SU-DHL-6 (cell line): ENCODE data around the gene RHOG.
A peak's percentile ranks its signal among the peaks of the same experiment; 100 is the strongest.

ENCODE experiments used
- H2AFZ ChIP-seq: fragments of 200-600 bp; sonication (generic); 2 replicates; pipeline ENCODE4 v1.6.1; 2014; ENCODE audit warnings: low read depth, mild to moderate bottlenecking, moderate library complexity, mixed read lengths, antibody characterized with exemption, low read length; ENCODE audit not compliant: severe bottlenecking
- H3F3A ChIP-seq: fragments of 200-600 bp; shearing (Covaris generic); 2 replicates; pipeline ENCODE4 v1.6.0; 2016; ENCODE audit warnings: antibody characterized with exemption, mild to moderate bottlenecking; ENCODE audit not compliant: insufficient read depth
- H3K27ac ChIP-seq: fragments of 200-600 bp; sonication (generic); 2 replicates; pipeline ENCODE4 v1.5.1; 2016; ENCODE audit warnings: low read depth, mild to moderate bottlenecking, low read length, moderate library complexity, mixed read lengths
- H3K27me3 ChIP-seq: fragments of 200-600 bp; sonication (generic), shearing (Covaris generic); 2 replicates; pipeline ENCODE4 v1.6.0; 2014; ENCODE audit warnings: mild to moderate bottlenecking, low read length
- H3K36me3 ChIP-seq: fragments of 200-600 bp; sonication (generic); 2 replicates; pipeline ENCODE4 v1.6.1; 2014; ENCODE audit warnings: mild to moderate bottlenecking, low read length, mixed read lengths
- H3K4me2 ChIP-seq: fragments of 300-600, 200-600 bp; shearing (Covaris generic), sonication (generic); 2 replicates; pipeline ENCODE4 v1.6.0; 2014; ENCODE audit warnings: low read length, low read depth, mild to moderate bottlenecking; ENCODE audit not compliant: poor library complexity, severe bottlenecking
- H3K4me3 ChIP-seq: fragments of 200-600 bp; sonication (generic); 2 replicates; pipeline ENCODE4 v1.5.1; 2014; ENCODE audit warnings: antibody characterized with exemption, low read length, mild to moderate bottlenecking, mixed read lengths; ENCODE audit not compliant: insufficient read depth, poor library complexity, severe bottlenecking
- H3K79me2 ChIP-seq: fragments of 200-600 bp; sonication (generic); 2 replicates; pipeline ENCODE4 v1.6.1; 2014; ENCODE audit warnings: mild to moderate bottlenecking, low read length, moderate library complexity; ENCODE audit not compliant: insufficient read depth
- H3K9ac ChIP-seq: fragments of 200-600 bp; sonication (generic); 2 replicates; pipeline ENCODE4 v1.7.0; 2014; ENCODE audit warnings: mild to moderate bottlenecking, low read length
- H3K9me2 ChIP-seq: fragments of 200-600 bp; sonication (generic); replicated peaks from 2 replicates; pipeline ENCODE4 v1.6.1; 2014; ENCODE audit warnings: low read length; ENCODE audit not compliant: insufficient read depth
- H3K9me3 ChIP-seq: fragments of 200-600 bp; sonication (generic); 2 replicates; pipeline ENCODE4 v1.6.1; 2014; ENCODE audit warnings: low read length, mixed read lengths; ENCODE audit not compliant: insufficient read depth
- H4K20me1 ChIP-seq: fragments of 200-600 bp; sonication (generic); 2 replicates; pipeline ENCODE4 v1.6.1; 2014; ENCODE audit warnings: low read depth, mild to moderate bottlenecking, antibody characterized with exemption, low read length, moderate library complexity, mixed read lengths
- EZH2phosphoT487 ChIP-seq: fragments of 200-600 bp; sonication (generic), shearing (Covaris generic); conservative IDR thresholded peaks from 2 replicates; pipeline ENCODE4 v1.6.1; 2018; ENCODE audit warnings: mild to moderate bottlenecking, antibody characterized with exemption, low read length, moderate library complexity, mixed read lengths
- TF ChIP-seq, protein P1 (sequence below): fragments of 200-600 bp; sonication (generic); IDR thresholded peaks from one replicate; pipeline ENCODE4 v1.5.1; 2017; ENCODE audit warnings: antibody characterized with exemption, mild to moderate bottlenecking, low read length, moderate library complexity; ENCODE audit not compliant: insufficient read depth, poor library complexity, severe bottlenecking

Gene RHOG

GRCh38 chr11:3802011-3802790 lies 38.6 kb downstream of the RHOG start:
- H3K4me3 ChIP-seq, result no peak overlapping the region
- no peaks in the 10 kb centered on the region for H4K20me1 ChIP-seq
- no peak overlapping the region for H3K4me2 ChIP-seq
- H3K27ac ChIP-seq, result no peak overlapping the region
- no peak for TF ChIP-seq EZH2phosphoT487
- TF ChIP-seq, protein P1, sequence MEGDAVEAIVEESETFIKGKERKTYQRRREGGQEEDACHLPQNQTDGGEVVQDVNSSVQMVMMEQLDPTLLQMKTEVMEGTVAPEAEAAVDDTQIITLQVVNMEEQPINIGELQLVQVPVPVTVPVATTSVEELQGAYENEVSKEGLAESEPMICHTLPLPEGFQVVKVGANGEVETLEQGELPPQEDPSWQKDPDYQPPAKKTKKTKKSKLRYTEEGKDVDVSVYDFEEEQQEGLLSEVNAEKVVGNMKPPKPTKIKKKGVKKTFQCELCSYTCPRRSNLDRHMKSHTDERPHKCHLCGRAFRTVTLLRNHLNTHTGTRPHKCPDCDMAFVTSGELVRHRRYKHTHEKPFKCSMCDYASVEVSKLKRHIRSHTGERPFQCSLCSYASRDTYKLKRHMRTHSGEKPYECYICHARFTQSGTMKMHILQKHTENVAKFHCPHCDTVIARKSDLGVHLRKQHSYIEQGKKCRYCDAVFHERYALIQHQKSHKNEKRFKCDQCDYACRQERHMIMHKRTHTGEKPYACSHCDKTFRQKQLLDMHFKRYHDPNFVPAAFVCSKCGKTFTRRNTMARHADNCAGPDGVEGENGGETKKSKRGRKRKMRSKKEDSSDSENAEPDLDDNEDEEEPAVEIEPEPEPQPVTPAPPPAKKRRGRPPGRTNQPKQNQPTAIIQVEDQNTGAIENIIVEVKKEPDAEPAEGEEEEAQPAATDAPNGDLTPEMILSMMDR, result no peak
- H3F3A ChIP-seq, result peaks cover 17% of the 10 kb centered on the region; the same call in 1 of the 2 replicates
- no peaks in the 10 kb centered on the region for H3K9me2 ChIP-seq
- H3K9me3 ChIP-seq, result no peaks in the 10 kb centered on the region
- H2AFZ ChIP-seq, result no peak overlapping the region
- no peaks in the 10 kb centered on the region for H3K27me3 ChIP-seq
- no peaks in the 10 kb centered on the region for H3K36me3 ChIP-seq
- no peak overlapping the region for H3K9ac ChIP-seq
- H3K79me2 ChIP-seq, result peaks cover 2% of the 10 kb centered on the region

GRCh38 chr11:3799873-3800272 lies 40.9 kb downstream of the RHOG start:
- no peak for TF ChIP-seq EZH2phosphoT487
- TF ChIP-seq, protein P1, result no peak

DNA sequence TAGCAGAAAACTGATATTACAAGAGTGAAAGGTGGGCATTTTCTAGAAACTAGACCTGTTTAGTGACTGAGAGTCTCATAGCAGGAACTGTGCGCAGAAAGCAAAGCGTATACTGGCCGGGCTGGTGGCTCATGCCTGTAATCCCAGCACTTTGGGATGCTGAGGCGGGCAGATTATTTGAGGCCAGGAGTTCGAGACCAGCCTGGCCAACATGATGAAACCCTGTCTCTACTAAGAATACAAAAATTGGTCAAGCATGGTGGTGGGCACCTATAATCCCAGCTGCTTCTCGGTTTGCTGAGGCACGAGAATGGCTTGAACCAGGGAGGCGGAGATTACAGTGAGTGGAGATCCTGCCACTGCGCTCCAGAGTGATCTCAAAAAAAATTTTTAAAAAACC lies 41.6 kb downstream of the RHOG start:
- Histone ChIP-seq H3K27ac (no peak overlapping the region), H3K9ac (no peak overlapping the region), H3F3A (peaks cover 17% of the 10 kb centered on the region; the same call in 1 of the 2 replicates), H2AFZ (no peak overlapping the region), H3K9me3 (no peaks in the 10 kb centered on the region), H3K79me2 (peaks cover 32% of the 10 kb centered on the region), H4K20me1 (peaks cover 25% of the 10 kb centered on the region), H3K4me2 (peak overlapping the region; percentile 81), H3K36me3 (peaks cover 10% of the 10 kb centered on the region), H3K9me2 (no peaks in the 10 kb centered on the region), H3K4me3 (no peak overlapping the region), H3K27me3 (no peaks in the 10 kb centered on the region)
- TF ChIP-seq EZH2phosphoT487, result no peak
- TF ChIP-seq, protein P1, result no peak

More at GRCh38 chr11:3799873-3800272, 40.9 kb downstream of the RHOG start:
- Histone ChIP-seq H3K27ac (no peak overlapping the region), H3K9ac (no peak overlapping the region), H3K36me3 (peaks cover 9% of the 10 kb centered on the region), H3K27me3 (no peaks in the 10 kb centered on the region), H3K9me2 (no peaks in the 10 kb centered on the region), H3F3A (peaks cover 17% of the 10 kb centered on the region; the same call in 1 of the 2 replicates), H3K79me2 (peaks cover 25% of the 10 kb centered on the region), H3K4me2 (no peak overlapping the region), H4K20me1 (peaks cover 20% of the 10 kb centered on the region), H2AFZ (no peak overlapping the region), H3K4me3 (no peak overlapping the region), H3K9me3 (no peaks in the 10 kb centered on the region)
